PC-3 (cell line): ENCODE results near the gene GAS7. TPM values are rescaled to one million over a fixed set of nuclear protein-coding genes. Genes with fewer than 3 reads are reported as not detected.
A peak's percentile ranks its signal among the peaks of the same experiment; 100 is the strongest.

ENCODE experiments used
- ATAC-seq: fragments of 200-7000 bp; cut with Tn5 transposase; 2 replicates; pipeline ENCODE4 v1.9.1; 2020; ENCODE audit warnings: mild to moderate bottlenecking, moderate library complexity
- BruUV-seq: library from RNA; stranded (reverse); fragments of 400-500 nt; replicated peaks from 2 replicates; lab custom pipeline; 2021; lab: Mats Ljungman, UMichigan
- CTCF ChIA-PET: fragments of 300-600 bp; sonication (Branson Sonifier 250); formaldehyde crosslinking; loops from one replicate; lab custom pipeline; 2022; ENCODE audit warnings: antibody characterized with exemption; lab: Charles Lee
- POLR2A ChIA-PET: fragments of 300-600 bp; sonication (Branson Sonifier 250); formaldehyde crosslinking; loops from one replicate; lab custom pipeline; 2022; ENCODE audit warnings: antibody characterized with exemption; ENCODE audit not compliant: unreplicated experiment; lab: Charles Lee
- DNase-seq: peaks from one replicate; pipeline ENCODE4 v3.0.0-alpha.2; 2015
- H2AFZ ChIP-seq: fragments of 300-600 bp; sonication (generic); 2 replicates; pipeline ENCODE4 v1.6.0; 2016; ENCODE audit warnings: antibody characterized with exemption, low read length
- H3F3A ChIP-seq: fragments of 300-600 bp; sonication (generic); one replicate; pipeline ENCODE4 v1.6.0; 2017; ENCODE audit warnings: antibody characterized with exemption, low read length, control low read depth, mild to moderate bottlenecking; ENCODE audit not compliant: unreplicated experiment
- H3K27ac ChIP-seq: fragments of 300-600 bp; sonication (generic); 2 replicates; pipeline ENCODE4 v1.5.1; 2016; ENCODE audit warnings: mild to moderate bottlenecking, low read length
- H3K27me3 ChIP-seq: fragments of 300-600 bp; sonication (generic); 2 replicates; pipeline ENCODE4 v1.6.1; 2016; ENCODE audit warnings: low read length, mixed read lengths
- H3K36me3 ChIP-seq: fragments of 300-600 bp; sonication (generic); 2 replicates; pipeline ENCODE4 v1.6.1; 2016; ENCODE audit warnings: low read depth, mixed run types, low read length, mixed read lengths
- H3K4me1 ChIP-seq: fragments of 300-600 bp; sonication (generic); 2 replicates; pipeline ENCODE4 v1.5.1; 2016; ENCODE audit warnings: low read length; ENCODE audit not compliant: insufficient read depth
- H3K4me2 ChIP-seq: fragments of 300-600 bp; sonication (generic); 2 replicates; pipeline ENCODE4 v1.6.0; 2016; ENCODE audit warnings: low read length
- H3K4me3 ChIP-seq: fragments of 300-600 bp; sonication (generic); 2 replicates; pipeline ENCODE4 v1.5.1; 2016; ENCODE audit warnings: mild to moderate bottlenecking, low read length, mixed read lengths
- H3K79me2 ChIP-seq: fragments of 300-600 bp; sonication (generic); 2 replicates; pipeline ENCODE4 v1.6.1; 2017; ENCODE audit warnings: low read length, mixed read lengths
- H3K9ac ChIP-seq: fragments of 300-600 bp; sonication (generic); 2 replicates; pipeline ENCODE4 v1.6.0; 2016; ENCODE audit warnings: mild to moderate bottlenecking, low read length
- H3K9me2 ChIP-seq: fragments of 300-600 bp; sonication (generic); replicated peaks from 2 replicates; pipeline ENCODE4 v1.6.1; 2016; ENCODE audit warnings: mixed run types, low read length, mixed read lengths
- H3K9me3 ChIP-seq: fragments of 300-600 bp; sonication (generic); 2 replicates; pipeline ENCODE4 v1.6.1; 2016; ENCODE audit warnings: low read length, mixed read lengths
- H4K20me1 ChIP-seq: fragments of 300-600 bp; sonication (generic); 2 replicates; pipeline ENCODE4 v1.6.1; 2016; ENCODE audit warnings: low read length, mixed read lengths
- CTCF ChIP-seq: fragments of 300-600 bp; sonication (generic); conservative IDR thresholded peaks from 2 replicates; pipeline ENCODE4 v1.5.1; 2017; ENCODE audit warnings: antibody characterized with exemption, low read depth, mild to moderate bottlenecking, low read length
- EZH2 ChIP-seq: fragments of 300-600 bp; sonication (generic); IDR thresholded peaks from one replicate; pipeline ENCODE4 v1.6.1; 2017; ENCODE audit warnings: antibody characterized with exemption, mild to moderate bottlenecking, low read length; ENCODE audit not compliant: unreplicated experiment
- EZH2phosphoT487 ChIP-seq: fragments of 300-600 bp; sonication (generic); IDR thresholded peaks from 2 replicates; pipeline ENCODE4 v1.6.1; 2018; ENCODE audit warnings: mild to moderate bottlenecking, antibody characterized with exemption, low read length, borderline replicate concordance
- intact Hi-C: fragments of 100-400 bp; cut with micrococcal nuclease; formaldehyde crosslinking; loops from 2 replicates; pipeline ENCODE4 v1.9.0; 2023
- total RNA-seq: library from RNA; depleted of rRNA; stranded (reverse); fragments of >200 nt; gene quantifications from 2 replicates; pipeline ENCODE4 v1.2.3, GENCODE V29; 2014

Gene GAS7
- total RNA-seq, 1 experiment from 2014 or later = not detected

DNA sequence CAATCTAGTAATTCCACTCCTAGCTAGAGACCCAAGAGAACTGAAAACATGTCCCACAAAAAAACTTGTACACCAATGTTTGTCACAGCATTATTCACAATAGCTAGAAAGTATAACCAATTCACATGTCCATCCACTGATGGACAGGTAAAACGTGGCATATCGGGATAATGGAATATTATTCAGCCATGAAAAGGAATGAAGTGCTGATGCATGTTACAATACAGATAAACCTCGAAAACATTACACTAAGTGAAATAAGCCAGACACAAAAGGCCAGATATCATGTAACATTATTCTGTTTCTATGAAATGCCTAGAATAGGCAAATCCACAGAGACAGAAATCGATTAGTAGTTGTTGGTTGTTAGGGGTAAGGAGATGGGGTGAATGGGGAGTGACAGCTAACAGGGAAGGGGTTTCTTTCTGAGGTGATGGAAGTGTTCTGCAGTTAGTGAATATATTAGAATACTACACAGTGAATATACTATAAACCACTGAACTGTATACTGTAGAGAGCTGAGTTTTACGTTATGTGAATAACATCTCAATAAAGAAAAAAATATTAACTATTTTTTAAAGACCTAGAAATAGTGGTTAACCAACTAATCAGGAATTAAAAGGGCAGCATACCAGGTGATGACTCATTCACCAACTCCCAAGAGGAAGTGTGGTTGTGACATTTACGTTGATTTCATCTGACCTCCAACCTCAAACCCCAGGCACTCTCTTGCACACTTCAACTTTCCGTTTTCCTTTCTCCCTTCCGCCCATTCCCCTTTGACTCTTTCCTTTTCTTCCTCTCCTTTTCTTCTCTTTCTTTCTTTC lies 48.6 kb downstream of the GAS7 start:
- no peak for ATAC-seq

GRCh38 chr17:10147761-10148415 lies 50.5 kb downstream of the GAS7 start:
- Histone ChIP-seq H4K20me1 (no peaks in the 10 kb centered on the region), H3K27ac (no peak overlapping the region), H3K4me3 (no peak overlapping the region), H3F3A (no peaks in the 10 kb centered on the region), H3K9ac (no peak overlapping the region), H3K27me3 (peaks cover 12% of the 10 kb centered on the region; the same call in 1 of the 2 replicates), H3K9me3 (no peaks in the 10 kb centered on the region), H3K9me2 (no peaks in the 10 kb centered on the region), H3K4me2 (no peak overlapping the region), H3K4me1 (no peaks in the 10 kb centered on the region), H3K79me2 (no peaks in the 10 kb centered on the region), H2AFZ (no peak overlapping the region), H3K36me3 (no peaks in the 10 kb centered on the region)
- TF ChIP-seq EZH2 (no peak), EZH2phosphoT487 (no peak)
- ATAC-seq = no peak
- ChIA-PET POLR2A (no interaction called here), CTCF (no interaction called here)
- intact Hi-C loops = no loop called here
- no TSS peak for BruUV-seq
- no peak for DNase-seq

More for the DNA sequence above, 48.6 kb downstream of the GAS7 start:
- Histone ChIP-seq H3K79me2 (no peaks in the 10 kb centered on the region), H3K9me3 (no peaks in the 10 kb centered on the region), H3K27ac (no peak overlapping the region), H4K20me1 (no peaks in the 10 kb centered on the region), H3K9ac (no peak overlapping the region), H3K4me1 (no peaks in the 10 kb centered on the region), H3F3A (no peaks in the 10 kb centered on the region), H3K4me3 (no peak overlapping the region), H3K36me3 (no peaks in the 10 kb centered on the region), H3K4me2 (no peak overlapping the region), H2AFZ (no peak overlapping the region), H3K27me3 (peaks cover 12% of the 10 kb centered on the region; the same call in 1 of the 2 replicates), H3K9me2 (no peaks in the 10 kb centered on the region)
- TF ChIP-seq EZH2 = no peak
- no peak for TF ChIP-seq CTCF
- no peak for TF ChIP-seq EZH2phosphoT487
- ChIA-PET CTCF (no interaction called here), POLR2A (no interaction called here)
- no TSS peak for BruUV-seq
- DNase-seq = peak; percentile 37
- intact Hi-C loops = no loop called here

DNA sequence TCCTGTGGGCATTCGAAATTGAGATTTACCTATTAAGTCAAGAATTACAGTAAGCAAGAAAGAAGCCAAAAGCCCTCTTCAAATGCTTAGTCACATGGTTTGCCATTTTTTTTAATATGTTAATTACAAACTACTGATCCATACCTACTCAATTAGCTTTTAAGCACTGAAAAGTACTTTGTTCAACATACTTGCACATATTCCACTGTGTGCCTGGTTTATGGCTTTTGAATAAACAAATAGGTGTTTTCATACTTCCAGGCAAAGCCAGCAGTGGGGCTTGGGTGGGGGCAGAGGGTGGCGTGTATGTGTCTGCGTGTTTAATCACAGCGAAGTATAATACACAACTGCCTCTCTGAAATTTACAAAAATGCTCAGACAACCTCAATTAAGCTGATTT lies 51.4 kb downstream of the GAS7 start:
- POLR2A ChIA-PET = no interaction called here
- no peaks in the 10 kb centered on the region for H3F3A ChIP-seq
- ATAC-seq (no peak), DNase-seq (no peak)
- H4K20me1 ChIP-seq = no peaks in the 10 kb centered on the region
- no peaks in the 10 kb centered on the region for H3K9me3 ChIP-seq
- H3K4me3 ChIP-seq = no peak overlapping the region
- H3K79me2 ChIP-seq = no peaks in the 10 kb centered on the region
- H2AFZ ChIP-seq = no peak overlapping the region
- no peak overlapping the region for H3K27ac ChIP-seq
- H3K9me2 ChIP-seq = no peaks in the 10 kb centered on the region
- H3K9ac ChIP-seq = no peak overlapping the region
- H3K27me3 ChIP-seq = peaks cover 12% of the 10 kb centered on the region; the same call in 1 of the 2 replicates
- TF ChIP-seq EZH2 (no peak), EZH2phosphoT487 (no peak), CTCF (no peak)
- no peak overlapping the region for H3K4me2 ChIP-seq
- H3K36me3 ChIP-seq = no peaks in the 10 kb centered on the region
- intact Hi-C loops = no loop called here
- no peaks in the 10 kb centered on the region for H3K4me1 ChIP-seq
- no TSS peak for BruUV-seq
- CTCF ChIA-PET = no interaction called here
